Osteoblast (primary cell): Measurements from ENCODE around the gene ELOA. TPM values are rescaled to one million over a fixed set of nuclear protein-coding genes. Genes with fewer than 3 reads are reported as not detected.
A peak's percentile ranks its signal among the peaks of the same experiment; 100 is the strongest.

Experiments
- DNase-seq: peaks from one replicate; pipeline ENCODE4 v3.0.0; 2011; ENCODE audit warnings: low spot score, mixed read lengths; ENCODE audit not compliant: insufficient read length; ENCODE audit errors: missing footprints
- H2AFZ ChIP-seq: 2 replicates; pipeline ENCODE4 v1.6.0; 2011; ENCODE audit warnings: mild to moderate bottlenecking, low read length
- H3K27ac ChIP-seq: 2 replicates; pipeline ENCODE4 v1.5.1; 2011; ENCODE audit warnings: mild to moderate bottlenecking, low read depth, low read length, moderate library complexity
- H3K27me3 ChIP-seq: 2 replicates; pipeline ENCODE4 v1.6.0; 2012; ENCODE audit warnings: mild to moderate bottlenecking, control low read depth, inconsistent platforms, low read length, moderate library complexity; ENCODE audit not compliant: insufficient read depth
- H3K36me3 ChIP-seq: 2 replicates; pipeline ENCODE4 v1.5.1; 2011; ENCODE audit warnings: mild to moderate bottlenecking, low read length, control low read depth, moderate library complexity; ENCODE audit not compliant: insufficient read depth
- H3K4me1 ChIP-seq: 2 replicates; pipeline ENCODE4 v1.5.1; 2011; ENCODE audit warnings: mild to moderate bottlenecking, low read length, control low read depth, moderate library complexity; ENCODE audit not compliant: insufficient read depth
- H3K4me2 ChIP-seq: 2 replicates; pipeline ENCODE4 v1.6.0; 2011; ENCODE audit warnings: mild to moderate bottlenecking, low read length; ENCODE audit not compliant: insufficient read depth
- H3K4me3 ChIP-seq: fragments of 200-600 bp; sonication (generic); 3 replicates; pipeline ENCODE4 v1.5.1; 2012; ENCODE audit warnings: mild to moderate bottlenecking, low read length, inconsistent platforms; ENCODE audit not compliant: insufficient read depth
- H3K79me2 ChIP-seq: 2 replicates; pipeline ENCODE4 v1.6.0; 2012; ENCODE audit warnings: mild to moderate bottlenecking, low read length, control low read depth, inconsistent platforms; ENCODE audit not compliant: insufficient read depth
- H3K9me3 ChIP-seq: 2 replicates; pipeline ENCODE4 v1.5.1; 2011; ENCODE audit warnings: low read depth, low read length, control low read depth
- H4K20me1 ChIP-seq: 2 replicates; pipeline ENCODE4 v1.6.0; 2012; ENCODE audit warnings: mild to moderate bottlenecking, low read length, control low read depth; ENCODE audit not compliant: insufficient read depth
- CTCF ChIP-seq: IDR thresholded peaks from 2 replicates; pipeline ENCODE4 v1.5.1; 2011; ENCODE audit warnings: mild to moderate bottlenecking, low read depth, low read length, moderate library complexity; ENCODE audit errors: extremely low read depth
- total RNA-seq: library from RNA; depleted of rRNA; stranded (reverse); fragments of >200 nt; gene quantifications from 2 replicates; pipeline ENCODE4 v1.2.3, GENCODE V29; 2012

The ELOA gene
- total RNA-seq, 1 donor = 42.0 TPM

- no peak overlapping the region for H2AFZ ChIP-seq
- H3K79me2 ChIP-seq = peaks cover 51% of the 10 kb centered on the region
- H3K4me1 ChIP-seq = peaks cover 11% of the 10 kb centered on the region
- peaks cover under 1% of the 10 kb centered on the region for H4K20me1 ChIP-seq
- no peak overlapping the region for H3K27ac ChIP-seq
- no peaks in the 10 kb centered on the region for H3K9me3 ChIP-seq
- peaks cover 56% of the 10 kb centered on the region for H3K36me3 ChIP-seq
- no peak for DNase-seq
- H3K4me3 ChIP-seq = no peak overlapping the region
- TF ChIP-seq CTCF = no peak
- no peak overlapping the region for H3K4me2 ChIP-seq
- H3K27me3 ChIP-seq = no peaks in the 10 kb centered on the region
Observed at GRCh38 chr1:23784846-23785245, 41.6 kb downstream of the ELOA start.

DNA sequence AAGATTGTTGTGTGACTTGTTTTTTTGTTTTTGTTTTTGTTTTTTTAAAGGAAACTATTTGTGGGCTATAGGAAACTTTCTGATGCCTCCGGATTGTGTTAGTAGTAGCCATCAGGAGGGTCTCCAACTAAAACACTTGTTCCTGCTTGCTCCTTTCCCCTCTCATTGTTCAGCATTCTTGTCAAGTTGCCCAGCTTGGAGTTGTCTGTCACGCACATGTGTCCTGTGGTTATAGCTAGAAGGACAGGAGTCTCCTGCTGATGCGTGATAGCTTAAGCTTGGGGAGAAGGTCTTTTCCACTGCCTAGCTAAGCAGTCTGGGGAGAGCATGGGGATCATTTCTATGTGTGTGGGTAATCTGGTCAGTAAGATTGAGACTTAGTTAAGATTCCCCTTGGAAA lies 44.4 kb downstream of the ELOA start:
- Histone ChIP-seq H2AFZ (no peak overlapping the region), H3K4me3 (no peak overlapping the region), H3K79me2 (peaks cover 48% of the 10 kb centered on the region), H3K27ac (no peak overlapping the region), H3K36me3 (peaks cover 46% of the 10 kb centered on the region), H3K27me3 (no peaks in the 10 kb centered on the region), H3K9me3 (no peaks in the 10 kb centered on the region), H3K4me2 (no peak overlapping the region), H4K20me1 (peaks cover 8% of the 10 kb centered on the region), H3K4me1 (peaks cover 21% of the 10 kb centered on the region)
- DNase-seq = peak; percentile 53
- no peak for TF ChIP-seq CTCF

DNA sequence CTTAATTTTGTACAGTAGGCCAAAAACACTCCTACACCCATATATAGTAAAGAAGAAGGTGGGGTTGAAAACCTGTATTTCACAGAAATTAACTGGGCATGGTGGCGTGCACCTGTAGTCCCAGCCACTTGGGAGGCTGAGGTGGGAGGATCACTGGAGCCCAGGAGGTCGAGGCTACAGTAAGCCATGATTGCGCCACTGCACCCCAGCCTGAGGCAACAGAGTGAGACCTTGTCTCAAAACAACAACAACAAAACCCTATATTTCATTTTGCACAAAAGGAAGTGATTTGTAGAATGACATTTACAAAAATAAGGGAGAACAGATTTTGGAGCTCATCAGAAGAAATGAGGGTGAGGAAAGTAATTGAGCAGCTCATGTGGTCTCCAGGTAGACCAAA lies 45.4 kb downstream of the ELOA start:
- Histone ChIP-seq H3K4me2 (no peak overlapping the region), H3K4me1 (peaks cover 21% of the 10 kb centered on the region), H3K27ac (no peak overlapping the region), H3K4me3 (no peak overlapping the region), H3K79me2 (peaks cover 53% of the 10 kb centered on the region), H3K9me3 (no peaks in the 10 kb centered on the region), H3K27me3 (no peaks in the 10 kb centered on the region), H4K20me1 (peaks cover 8% of the 10 kb centered on the region), H3K36me3 (peaks cover 52% of the 10 kb centered on the region), H2AFZ (no peak overlapping the region)
- TF ChIP-seq CTCF = no peak
- no peak for DNase-seq

- Histone ChIP-seq H4K20me1 (peaks cover 8% of the 10 kb centered on the region), H3K36me3 (peaks cover 36% of the 10 kb centered on the region), H3K79me2 (peaks cover 39% of the 10 kb centered on the region), H3K27me3 (no peaks in the 10 kb centered on the region), H3K9me3 (no peaks in the 10 kb centered on the region), H2AFZ (peak within 1 kb of the TSS; percentile 85), H3K27ac (peak within 1 kb of the TSS; percentile 73), H3K4me2 (peak within 1 kb of the TSS; percentile 90), H3K4me3 (peak within 1 kb of the TSS; percentile 96), H3K4me1 (peaks cover 21% of the 10 kb centered on the region)
- TF ChIP-seq CTCF = no peak
- peak; percentile 99 for DNase-seq
Observed at GRCh38 chr1:23790696-23791515, 47.6 kb downstream of the ELOA start, which contains the start of gene LYPLA2. LYPLA2 (plus strand) TSS chr1:23791145; CDS start chr1:23792683, 1,538 bp downstream.
